IPS DF 6.9 (cell line): ENCODE measurements around the gene CD2AP.

ENCODE experiments used
- DNase-seq: peaks from one replicate; pipeline ENCODE4 v3.0.0-alpha.2; 2013; ENCODE audit warnings: low read depth, low spot score
- H3K27ac ChIP-seq: one replicate; pipeline ENCODE4 v1.5.1; 2013; ENCODE audit warnings: low read length, control low read depth
- H3K27me3 ChIP-seq: 2 replicates; pipeline ENCODE4 v1.6.1; 2013; ENCODE audit warnings: mild to moderate bottlenecking, low read length; ENCODE audit not compliant: control insufficient read depth, insufficient read depth
- H3K36me3 ChIP-seq: 2 replicates; pipeline ENCODE4 v1.6.1; 2013; ENCODE audit warnings: low read length; ENCODE audit not compliant: control insufficient read depth, insufficient read depth
- H3K4me1 ChIP-seq: 2 replicates; pipeline ENCODE4 v1.6.1; 2013; ENCODE audit warnings: low read length; ENCODE audit not compliant: control insufficient read depth, insufficient read depth
- H3K4me3 ChIP-seq: 2 replicates; pipeline ENCODE4 v1.5.1; 2013; ENCODE audit warnings: mild to moderate bottlenecking, low read length
- H3K9me3 ChIP-seq: 2 replicates; pipeline ENCODE4 v1.6.1; 2013; ENCODE audit warnings: low read length, inconsistent platforms; ENCODE audit not compliant: control insufficient read depth, insufficient read depth
- WGBS: extraction: QIAGEN DNeasy Blood & Tissue Kit; methylation state at CpG from one replicate; pipeline ENCODE4 v1.1.7; 2013; ENCODE audit warnings: mixed read lengths, missing lambda C conversion rate; ENCODE audit not compliant: insufficient read length, insufficient coverage; 5-methylcytosine and 5-hydroxymethylcytosine counted together

CD2AP gene

GRCh38 chr6:47651505-47651944 is 173.9 kb downstream of the CD2AP start:
- Histone ChIP-seq H3K27ac (no peak overlapping the region), H3K9me3 (no peaks in the 10 kb centered on the region), H3K4me3 (no peak overlapping the region), H3K4me1 (no peaks in the 10 kb centered on the region), H3K36me3 (no peaks in the 10 kb centered on the region), H3K27me3 (no peaks in the 10 kb centered on the region)
- no peak for DNase-seq
- no CpG with 5 or more reads among the region's 6 CpGs for whole genome bisulfite sequencing

- no peaks in the 10 kb centered on the region for H3K9me3 ChIP-seq
- WGBS, result no CpG with 5 or more reads among the region's 5 CpGs
- no peaks in the 10 kb centered on the region for H3K4me1 ChIP-seq
- H3K27ac ChIP-seq, result no peak overlapping the region
- no peak for DNase-seq
- no peaks in the 10 kb centered on the region for H3K36me3 ChIP-seq
- no peaks in the 10 kb centered on the region for H3K27me3 ChIP-seq
- H3K4me3 ChIP-seq, result no peak overlapping the region
These were observed 176.1 kb downstream of the CD2AP start for GRCh38 chr6:47653706-47654105.

- DNase-seq, result no peak
- Histone ChIP-seq H3K4me1 (no peaks in the 10 kb centered on the region), H3K27ac (no peak overlapping the region), H3K36me3 (no peaks in the 10 kb centered on the region), H3K27me3 (no peaks in the 10 kb centered on the region), H3K4me3 (no peak overlapping the region), H3K9me3 (no peaks in the 10 kb centered on the region)
- WGBS, result no CpG with 5 or more reads among the region's 4 CpGs
These were observed 176.7 kb downstream of the CD2AP start for GRCh38 chr6:47654255-47654654.

GRCh38 chr6:47655719-47656595 is 178.4 kb downstream of the CD2AP start:
- Histone ChIP-seq H3K27ac (no peak overlapping the region), H3K9me3 (no peaks in the 10 kb centered on the region), H3K36me3 (no peaks in the 10 kb centered on the region), H3K4me1 (no peaks in the 10 kb centered on the region), H3K4me3 (no peak overlapping the region), H3K27me3 (no peaks in the 10 kb centered on the region)
- WGBS, result no CpG with 5 or more reads among the region's 7 CpGs
- no peak for DNase-seq

GRCh38 chr6:47661960-47662359 is 184.4 kb downstream of the CD2AP start:
- Histone ChIP-seq H3K27me3 (no peaks in the 10 kb centered on the region), H3K4me3 (no peak overlapping the region), H3K9me3 (no peaks in the 10 kb centered on the region), H3K27ac (no peak overlapping the region), H3K4me1 (no peaks in the 10 kb centered on the region; the same call in 1 of the 2 replicates), H3K36me3 (no peaks in the 10 kb centered on the region)
- WGBS, result 100% methylated on average over 1 of the region's 5 CpGs
- DNase-seq, result no peak

- no peak for DNase-seq
- Histone ChIP-seq H3K36me3 (no peaks in the 10 kb centered on the region), H3K4me1 (no peaks in the 10 kb centered on the region; the same call in 1 of the 2 replicates), H3K9me3 (no peaks in the 10 kb centered on the region), H3K27ac (no peak overlapping the region), H3K4me3 (no peak overlapping the region), H3K27me3 (no peaks in the 10 kb centered on the region)
- no CpG with 5 or more reads among the region's 13 CpGs for WGBS
These were observed 186.1 kb downstream of the CD2AP start for GRCh38 chr6:47663462-47664216.

- H3K27me3 ChIP-seq, result no peaks in the 10 kb centered on the region
These were observed 187.5 kb downstream of the CD2AP start for GRCh38 chr6:47665112-47665511.

GRCh38 chr6:47669684-47670513 is 192.3 kb downstream of the CD2AP start:
- H3K9me3 ChIP-seq, result no peaks in the 10 kb centered on the region
- no peak for DNase-seq
- no peak overlapping the region for H3K27ac ChIP-seq
- H3K27me3 ChIP-seq, result no peaks in the 10 kb centered on the region
- no CpG with 5 or more reads among the region's 6 CpGs for WGBS
- no peak overlapping the region for H3K4me3 ChIP-seq
- no peaks in the 10 kb centered on the region; the same call in 1 of the 2 replicates for H3K4me1 ChIP-seq
- H3K36me3 ChIP-seq, result no peaks in the 10 kb centered on the region

More at GRCh38 chr6:47665112-47665511, 187.5 kb downstream of the CD2AP start:
- Histone ChIP-seq H3K4me3 (no peak overlapping the region), H3K36me3 (no peaks in the 10 kb centered on the region), H3K9me3 (no peaks in the 10 kb centered on the region), H3K27ac (no peak overlapping the region), H3K4me1 (no peaks in the 10 kb centered on the region; the same call in 1 of the 2 replicates)
- WGBS, result no CpG with 5 or more reads among the region's 3 CpGs
- no peak for DNase-seq

GRCh38 chr6:47670851-47671250 is 193.3 kb downstream of the CD2AP start:
- Histone ChIP-seq H3K4me3 (no peak overlapping the region), H3K36me3 (no peaks in the 10 kb centered on the region), H3K27ac (no peak overlapping the region), H3K9me3 (no peaks in the 10 kb centered on the region), H3K4me1 (no peaks in the 10 kb centered on the region; the same call in 1 of the 2 replicates), H3K27me3 (no peaks in the 10 kb centered on the region)
- DNase-seq, result no peak
- WGBS, result no CpG with 5 or more reads among the region's 3 CpGs

- Histone ChIP-seq H3K36me3 (no peaks in the 10 kb centered on the region), H3K9me3 (no peaks in the 10 kb centered on the region), H3K27me3 (no peaks in the 10 kb centered on the region), H3K4me1 (no peaks in the 10 kb centered on the region; the same call in 1 of the 2 replicates), H3K4me3 (no peak overlapping the region), H3K27ac (no peak overlapping the region)
- no CpG with 5 or more reads among the region's 1 CpG for WGBS
- DNase-seq, result no peak
These were observed 194.2 kb downstream of the CD2AP start for GRCh38 chr6:47671777-47672176.
